GOT3 (cell line): ENCODE measurements around the gene PCDHGA12.
A peak's percentile ranks its signal among the peaks of the same experiment; 100 is the strongest.
"Not testable (repeated sequence)": the region's sequence is repeated elsewhere in the genome, so short reads cannot be mapped to it uniquely, and the experiment has no call there.

Experiments used
- DNase-seq: peaks from one replicate; lab custom pipeline; 2025; ENCODE audit warnings: mixed read lengths; lab: John Stamatoyannopoulos, UW

The PCDHGA12 gene

GRCh38 chr5:141407790-141408505 is 22.4 kb upstream of the PCDHGA12 start, which contains the start of gene PCDHGB6:
PCDHGB6 (plus strand) TSS chr5:141408021; CDS start chr5:141408203, 182 bp downstream.
- not testable (repeated sequence) for DNase-seq

GRCh38 chr5:141409598-141410306 is 20.6 kb upstream of the PCDHGA12 start:
- no peak for DNase-seq

- DNase-seq, result no peak
Measured at GRCh38 chr5:141411575-141411974, 18.7 kb upstream of the PCDHGA12 start.

GRCh38 chr5:141412854-141413539 is 17.3 kb upstream of the PCDHGA12 start, which contains the start of gene PCDHGA10:
PCDHGA10 (plus strand) TSS chr5:141412987; CDS start chr5:141413176, 189 bp downstream.
- DNase-seq, result no peak

GRCh38 chr5:141413540-141414069 is 16.7 kb upstream of the PCDHGA12 start:
- DNase-seq, result no peak

- DNase-seq, result not testable (repeated sequence)
Measured at GRCh38 chr5:141414548-141415274, 15.6 kb upstream of the PCDHGA12 start.

GRCh38 chr5:141415275-141415618 is 15.1 kb upstream of the PCDHGA12 start:
- DNase-seq, result not testable (repeated sequence)

- DNase-seq, result peak; percentile 47
Measured at GRCh38 chr5:141417494-141418172, 12.7 kb upstream of the PCDHGA12 start, which contains the start of gene PCDHGB7. PCDHGB7 (plus strand) TSS chr5:141417677; CDS start chr5:141417860, 183 bp downstream.

GRCh38 chr5:141419074-141419880 is 11.0 kb upstream of the PCDHGA12 start:
- DNase-seq, result no peak

GRCh38 chr5:141420855-141421488 is 9.3 kb upstream of the PCDHGA12 start, which contains the start of gene PCDHGA11:
PCDHGA11 (plus strand) TSS chr5:141421051; CDS start chr5:141421228, 177 bp downstream.
- DNase-seq, result no peak

GRCh38 chr5:141421489-141421855 is 8.8 kb upstream of the PCDHGA12 start:
- DNase-seq, result no peak

GRCh38 chr5:141422742-141423291 is 7.5 kb upstream of the PCDHGA12 start:
- no peak for DNase-seq

GRCh38 chr5:141427783-141428426 is 2.4 kb upstream of the PCDHGA12 start:
- DNase-seq, result no peak

- no peak for DNase-seq
Measured at GRCh38 chr5:141431286-141431685, 979 bp downstream of the PCDHGA12 start.

- not testable (repeated sequence) for DNase-seq
Measured at GRCh38 chr5:141432308-141432707, 2.0 kb downstream of the PCDHGA12 start.

GRCh38 chr5:141432726-141433125 is 2.4 kb downstream of the PCDHGA12 start:
- not testable (repeated sequence) for DNase-seq

- no peak for DNase-seq
Measured at GRCh38 chr5:141434006-141434405, 3.7 kb downstream of the PCDHGA12 start.

- no peak for DNase-seq
Measured at GRCh38 chr5:141437221-141437620, 6.9 kb downstream of the PCDHGA12 start.
